PC-9 (cell line): ENCODE measurements around the gene TTC39B. TPM values are rescaled to one million over a fixed set of nuclear protein-coding genes. Genes with fewer than 3 reads are reported as not detected.

Source experiments
- BruUV-seq: library from RNA; stranded (reverse); fragments of 400-500 nt; replicated peaks from 2 replicates; lab custom pipeline; 2021; lab: Mats Ljungman, UMichigan
- CTCF ChIA-PET: fragments of 300-600 bp; sonication (Branson Sonifier 250); formaldehyde crosslinking; loops from one replicate; lab custom pipeline; 2022; ENCODE audit warnings: antibody characterized with exemption; lab: Charles Lee
- POLR2A ChIA-PET: fragments of 300-600 bp; sonication (Branson Sonifier 250); formaldehyde crosslinking; loops from one replicate; lab custom pipeline; 2022; ENCODE audit warnings: antibody characterized with exemption; ENCODE audit not compliant: unreplicated experiment; lab: Charles Lee
- DNase-seq, 2 experiments: peaks; one replicate each; pipeline versions ENCODE4 v3.0.0 to v3.0.0-alpha.2; 2015 to 2022; ENCODE audit warnings: mixed read lengths in 1 of 2
- H2AFZ ChIP-seq: fragments of 200-600 bp; sonication (generic); 2 replicates; pipeline ENCODE4 v1.8.1; 2017; ENCODE audit warnings: antibody characterized with exemption
- H3F3A ChIP-seq: fragments of 200-600 bp; sonication (generic); 2 replicates; pipeline ENCODE4 v1.8.1; 2017; ENCODE audit warnings: antibody characterized with exemption, mild to moderate bottlenecking, low read depth; ENCODE audit not compliant: insufficient read depth
- H3K27ac ChIP-seq: fragments of 200-600 bp; sonication (generic); 2 replicates; pipeline ENCODE4 v1.6.1; 2016; ENCODE audit warnings: mixed run types
- H3K27me3 ChIP-seq: fragments of 200-600 bp; sonication (generic); 2 replicates; pipeline ENCODE4 v1.6.1; 2016; ENCODE audit warnings: low read depth, mixed run types; ENCODE audit not compliant: insufficient read depth
- H3K36me3 ChIP-seq: fragments of 200-600 bp; sonication (generic); 2 replicates; pipeline ENCODE4 v1.6.1; 2016; ENCODE audit warnings: low read depth, mixed run types
- H3K4me1 ChIP-seq: fragments of 200-600 bp; sonication (generic); replicated peaks from 2 replicates; pipeline ENCODE4 v1.6.1; 2016; ENCODE audit warnings: mixed run types; ENCODE audit not compliant: insufficient read depth
- H3K4me2 ChIP-seq: fragments of 200-600 bp; sonication (generic); 2 replicates; pipeline ENCODE4 v1.6.1; 2017; ENCODE audit warnings: mixed run types
- H3K4me3 ChIP-seq: fragments of 200-600 bp; sonication (generic); 2 replicates; pipeline ENCODE4 v1.6.1; 2016; ENCODE audit warnings: mixed run types
- H3K79me2 ChIP-seq: fragments of 200-600 bp; sonication (generic); 2 replicates; pipeline ENCODE4 v1.6.1; 2017; ENCODE audit warnings: low read depth, mixed run types
- H3K9me2 ChIP-seq: fragments of 200-600 bp; sonication (generic); 2 replicates; pipeline ENCODE4 v1.8.1; 2017; ENCODE audit warnings: mild to moderate bottlenecking; ENCODE audit not compliant: insufficient read depth
- H3K9me3 ChIP-seq: fragments of 200-600 bp; sonication (generic); 2 replicates; pipeline ENCODE4 v1.8.1; 2016; ENCODE audit warnings: low read depth; ENCODE audit not compliant: insufficient read depth
- H4K20me1 ChIP-seq: fragments of 200-600 bp; sonication (generic); 2 replicates; pipeline ENCODE4 v1.8.1; 2017; ENCODE audit not compliant: insufficient read depth
- EZH2 ChIP-seq: fragments of 200-600 bp; sonication (generic); IDR thresholded peaks from 2 replicates; pipeline ENCODE4 v1.8.0; 2017; ENCODE audit warnings: antibody characterized with exemption, low read depth
- intact Hi-C: fragments of 100-400 bp; cut with micrococcal nuclease; formaldehyde crosslinking; loops from one replicate; pipeline ENCODE4 v1.10.0; 2022; ENCODE audit not compliant: unreplicated experiment
- total RNA-seq: library from RNA; stranded (reverse); gene quantifications from 2 replicates; pipeline ENCODE4 v1.2.3, GENCODE V29; 2021
- TF ChIP-seq, protein P1 (sequence below): fragments of 200-600 bp; sonication (generic); conservative IDR thresholded peaks from 2 replicates; pipeline ENCODE4 v1.6.1; 2017; ENCODE audit warnings: mixed run types, antibody characterized with exemption, mild to moderate bottlenecking, moderate library complexity

TTC39B gene
- total RNA-seq, 1 experiment from 2014 or later = 8.8 TPM

DNA sequence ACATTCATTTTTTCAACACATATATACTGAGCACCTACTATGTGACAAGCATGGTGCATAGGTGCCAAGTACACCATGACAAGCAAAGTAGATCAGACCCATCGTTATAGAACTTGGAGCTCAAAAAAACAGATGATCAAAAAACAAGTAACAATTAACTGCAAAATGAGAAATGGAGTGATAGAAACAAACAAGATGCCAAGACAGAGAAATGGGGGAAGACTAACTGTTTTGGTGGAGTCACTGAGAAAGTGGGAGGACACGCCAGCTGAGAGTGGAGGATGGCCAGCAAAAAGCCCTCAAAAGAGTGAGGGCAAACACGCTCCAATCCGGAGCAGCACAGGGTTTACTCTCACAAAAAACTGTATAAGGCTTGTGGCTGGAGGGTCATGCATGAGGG, 50.6 kb downstream of the TTC39B start:
- Histone ChIP-seq H3K79me2 (no peaks in the 10 kb centered on the region), H3K4me3 (no peak overlapping the region), H3K27me3 (no peaks in the 10 kb centered on the region), H3K9me3 (no peaks in the 10 kb centered on the region), H3K9me2 (no peaks in the 10 kb centered on the region), H3K4me2 (no peak overlapping the region), H2AFZ (no peak overlapping the region), H3K4me1 (no peaks in the 10 kb centered on the region), H3K27ac (no peak overlapping the region), H3F3A (no peaks in the 10 kb centered on the region; the same call in 1 of the 2 replicates), H3K36me3 (no peaks in the 10 kb centered on the region), H4K20me1 (no peaks in the 10 kb centered on the region)
- no peak for DNase-seq
- intact Hi-C loops = no loop called here
- ChIA-PET POLR2A (no interaction called here), CTCF (no interaction called here)
- no TSS peak for BruUV-seq
- TF ChIP-seq, protein P1, sequence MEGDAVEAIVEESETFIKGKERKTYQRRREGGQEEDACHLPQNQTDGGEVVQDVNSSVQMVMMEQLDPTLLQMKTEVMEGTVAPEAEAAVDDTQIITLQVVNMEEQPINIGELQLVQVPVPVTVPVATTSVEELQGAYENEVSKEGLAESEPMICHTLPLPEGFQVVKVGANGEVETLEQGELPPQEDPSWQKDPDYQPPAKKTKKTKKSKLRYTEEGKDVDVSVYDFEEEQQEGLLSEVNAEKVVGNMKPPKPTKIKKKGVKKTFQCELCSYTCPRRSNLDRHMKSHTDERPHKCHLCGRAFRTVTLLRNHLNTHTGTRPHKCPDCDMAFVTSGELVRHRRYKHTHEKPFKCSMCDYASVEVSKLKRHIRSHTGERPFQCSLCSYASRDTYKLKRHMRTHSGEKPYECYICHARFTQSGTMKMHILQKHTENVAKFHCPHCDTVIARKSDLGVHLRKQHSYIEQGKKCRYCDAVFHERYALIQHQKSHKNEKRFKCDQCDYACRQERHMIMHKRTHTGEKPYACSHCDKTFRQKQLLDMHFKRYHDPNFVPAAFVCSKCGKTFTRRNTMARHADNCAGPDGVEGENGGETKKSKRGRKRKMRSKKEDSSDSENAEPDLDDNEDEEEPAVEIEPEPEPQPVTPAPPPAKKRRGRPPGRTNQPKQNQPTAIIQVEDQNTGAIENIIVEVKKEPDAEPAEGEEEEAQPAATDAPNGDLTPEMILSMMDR = no peak
- TF ChIP-seq EZH2 = no peak

DNA sequence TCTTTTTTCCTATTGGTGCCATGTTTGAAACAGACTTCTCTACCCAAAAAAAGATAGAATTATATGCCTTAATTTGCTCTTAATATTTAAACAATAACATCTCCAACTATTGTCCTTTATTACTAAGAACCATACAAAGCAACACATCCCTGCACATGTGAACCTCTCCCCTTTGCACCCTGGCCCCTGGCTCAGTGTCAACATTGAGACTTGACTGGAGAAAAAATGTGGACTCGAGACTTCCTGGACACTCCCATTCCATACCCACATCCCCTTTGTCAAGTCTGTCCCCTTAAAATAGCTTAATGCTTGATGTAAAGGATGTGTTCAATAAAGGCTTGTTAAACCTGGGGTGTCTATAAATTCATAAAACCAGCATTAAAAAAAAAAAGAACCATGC, 53.2 kb downstream of the TTC39B start:
- H3K9me2 ChIP-seq = no peaks in the 10 kb centered on the region
- no TSS peak for BruUV-seq
- no peaks in the 10 kb centered on the region for H3K4me1 ChIP-seq
- H3K36me3 ChIP-seq = no peaks in the 10 kb centered on the region
- intact Hi-C loops = no loop called here
- DNase-seq = no peak
- no peak overlapping the region for H3K4me3 ChIP-seq
- ChIA-PET POLR2A (no interaction called here), CTCF (no interaction called here)
- H2AFZ ChIP-seq = no peak overlapping the region
- H3K79me2 ChIP-seq = no peaks in the 10 kb centered on the region
- H4K20me1 ChIP-seq = no peaks in the 10 kb centered on the region
- no peak for TF ChIP-seq EZH2
- TF ChIP-seq, protein P1 = no peak
- no peaks in the 10 kb centered on the region; the same call in 1 of the 2 replicates for H3F3A ChIP-seq
- no peak overlapping the region for H3K4me2 ChIP-seq
- H3K27ac ChIP-seq = no peak overlapping the region
- no peaks in the 10 kb centered on the region for H3K9me3 ChIP-seq
- no peaks in the 10 kb centered on the region for H3K27me3 ChIP-seq

DNA sequence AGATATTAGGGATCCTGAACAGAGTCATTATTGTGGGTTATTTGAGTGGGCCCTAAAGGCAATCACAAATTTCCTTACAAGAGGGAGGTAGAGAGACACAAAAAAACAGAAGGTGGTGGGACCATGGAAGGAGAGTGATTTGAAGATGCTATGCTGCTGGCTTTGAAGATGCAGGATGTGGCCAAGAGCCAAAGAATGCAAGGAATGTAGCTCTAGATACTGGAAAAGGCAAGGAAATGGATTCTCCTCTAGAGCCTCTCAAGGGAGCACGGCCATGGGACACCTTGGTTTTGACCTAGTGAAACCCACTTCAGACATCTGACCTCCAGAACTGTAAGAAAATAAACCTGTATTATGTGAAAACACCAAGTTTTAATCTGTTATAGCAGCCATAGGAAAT, 53.8 kb downstream of the TTC39B start:
- intact Hi-C loops = no loop called here
- CTCF ChIA-PET = no interaction called here
- no peaks in the 10 kb centered on the region; the same call in 1 of the 2 replicates for H3F3A ChIP-seq
- H3K27ac ChIP-seq = no peak overlapping the region
- H3K27me3 ChIP-seq = no peaks in the 10 kb centered on the region
- H3K4me2 ChIP-seq = no peak overlapping the region
- no peaks in the 10 kb centered on the region for H3K9me2 ChIP-seq
- no peak overlapping the region for H3K4me3 ChIP-seq
- no peaks in the 10 kb centered on the region for H3K79me2 ChIP-seq
- H4K20me1 ChIP-seq = no peaks in the 10 kb centered on the region
- no peaks in the 10 kb centered on the region for H3K36me3 ChIP-seq
- POLR2A ChIA-PET = no interaction called here
- H3K4me1 ChIP-seq = no peaks in the 10 kb centered on the region
- no peak for TF ChIP-seq EZH2
- TF ChIP-seq, protein P1 = no peak
- no peak overlapping the region for H2AFZ ChIP-seq
- DNase-seq = no peak
- no peaks in the 10 kb centered on the region for H3K9me3 ChIP-seq
- no TSS peak for BruUV-seq
